Stromal cell of bone marrow (primary cell): Measurements from ENCODE around the gene MAGI1.
"Not testable (repeated sequence)": the region's sequence is repeated elsewhere in the genome, so short reads cannot be mapped to it uniquely, and the experiment has no call there.

Experiments used
- DNase-seq: peaks from one replicate; pipeline ENCODE4 v3.0.0-alpha.2; 2012; ENCODE audit warnings: low read depth

The MAGI1 gene

DNA sequence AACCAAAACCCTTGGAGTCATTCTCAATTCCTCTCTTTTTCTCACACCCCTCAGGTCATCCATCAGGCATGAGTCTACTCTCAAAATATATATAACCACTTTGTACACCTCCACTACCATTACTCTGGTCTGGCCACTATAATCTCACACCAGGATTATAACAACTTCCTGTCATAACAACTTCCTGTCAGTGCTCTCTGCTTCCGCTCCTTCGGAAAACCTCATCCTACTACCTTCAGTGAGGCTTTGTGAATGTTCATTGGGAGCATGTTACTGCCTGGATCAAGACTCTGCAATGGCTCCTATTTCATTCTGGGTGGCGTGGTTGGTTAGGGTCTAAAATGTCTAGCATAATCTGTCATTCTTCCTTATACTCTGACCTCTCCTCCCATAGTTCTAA, 447.4 kb downstream of the MAGI1 start:
- no peak for DNase-seq

DNA sequence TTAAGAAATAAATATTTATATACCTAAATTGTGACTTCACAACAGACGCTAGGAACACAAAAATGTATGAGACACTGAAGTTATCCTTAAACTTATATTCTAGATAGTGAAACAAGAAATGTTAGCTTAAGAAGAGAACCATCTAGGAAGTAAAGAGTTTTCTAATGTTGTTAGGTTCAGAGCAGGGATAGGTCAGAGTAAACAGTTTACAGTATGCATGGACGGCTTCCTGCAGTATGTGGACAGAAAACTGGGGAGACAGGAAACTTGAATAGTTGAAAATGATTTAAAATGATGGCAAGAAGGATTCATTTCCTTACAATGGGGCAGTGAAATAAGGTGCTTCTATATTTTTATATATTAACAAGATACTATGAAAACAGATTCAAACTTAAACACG, 449.8 kb downstream of the MAGI1 start:
- DNase-seq: no peak

DNA sequence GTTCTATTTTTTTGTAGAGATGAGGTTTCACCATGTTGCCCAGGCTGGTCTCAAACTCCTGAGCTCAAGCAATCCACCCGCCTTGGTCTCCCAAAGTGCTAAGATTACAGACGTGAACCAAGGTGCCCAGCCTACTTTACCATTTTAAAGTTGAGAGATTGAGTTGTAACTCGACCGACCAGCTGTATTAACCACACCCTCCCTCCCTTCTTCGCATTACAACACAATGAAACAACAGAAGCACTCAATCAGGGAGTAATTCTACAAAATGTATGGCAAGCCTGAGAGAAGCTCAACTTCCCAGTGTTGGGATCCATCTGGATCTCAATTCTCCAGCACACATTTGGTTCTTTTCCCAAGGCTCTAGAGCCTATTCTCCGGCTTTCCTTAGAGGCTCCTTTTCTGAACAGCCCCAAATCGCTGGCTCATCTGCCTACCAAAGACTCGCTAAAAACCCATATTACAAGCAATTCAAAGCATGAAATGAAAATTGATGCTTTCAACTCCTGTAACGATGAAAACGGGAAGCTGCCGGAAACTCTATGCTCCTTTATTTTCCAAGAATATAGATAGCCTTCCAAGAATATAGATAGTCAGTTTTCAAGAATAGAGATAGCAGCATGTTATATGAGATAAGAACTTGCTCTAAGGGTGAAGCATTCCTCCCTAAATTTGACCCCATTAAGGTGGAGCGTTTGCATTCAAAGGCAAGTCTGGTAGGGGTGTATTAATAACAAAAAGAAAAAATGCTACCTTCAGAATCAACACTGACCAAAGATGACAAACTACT, 450.9 kb downstream of the MAGI1 start:
- no peak for DNase-seq

DNA sequence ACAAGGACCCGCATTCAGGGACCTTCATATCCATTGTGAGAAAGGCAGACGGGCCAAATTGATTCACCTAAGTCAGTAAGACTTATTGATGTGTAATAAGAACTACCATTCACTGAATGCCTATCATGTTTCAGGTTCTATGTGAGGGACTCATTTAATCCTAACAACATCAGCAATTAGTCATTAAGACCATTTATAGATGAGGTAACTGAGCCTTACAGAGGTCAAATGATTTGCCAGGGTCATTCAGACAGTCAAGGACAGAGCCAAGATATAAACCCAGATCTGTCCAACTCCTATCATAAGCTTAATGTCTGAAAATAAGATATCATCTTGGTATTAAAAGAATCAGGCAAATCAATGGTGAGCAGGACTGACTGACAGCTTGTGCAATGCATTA, 453.8 kb downstream of the MAGI1 start:
- no peak for DNase-seq

DNA sequence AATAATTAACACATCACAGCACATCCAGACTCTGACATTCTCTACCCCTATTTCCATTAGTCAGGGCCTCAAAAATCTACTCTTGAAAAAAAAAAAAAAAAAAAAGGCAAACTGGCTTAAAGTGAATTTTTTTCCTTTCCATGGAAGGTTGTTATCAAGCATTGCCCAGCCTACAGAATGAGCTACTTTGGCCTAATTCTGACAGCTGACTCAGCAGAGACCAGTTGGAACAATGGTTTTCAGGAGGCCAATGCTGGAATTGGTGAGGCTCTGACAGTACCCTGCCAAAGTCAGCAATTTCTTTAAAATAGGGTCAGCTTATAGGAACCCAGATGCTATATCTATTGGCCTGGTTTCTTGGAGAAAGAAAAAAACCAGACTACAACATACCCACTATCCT, 454.7 kb downstream of the MAGI1 start:
- DNase-seq: no peak

DNA sequence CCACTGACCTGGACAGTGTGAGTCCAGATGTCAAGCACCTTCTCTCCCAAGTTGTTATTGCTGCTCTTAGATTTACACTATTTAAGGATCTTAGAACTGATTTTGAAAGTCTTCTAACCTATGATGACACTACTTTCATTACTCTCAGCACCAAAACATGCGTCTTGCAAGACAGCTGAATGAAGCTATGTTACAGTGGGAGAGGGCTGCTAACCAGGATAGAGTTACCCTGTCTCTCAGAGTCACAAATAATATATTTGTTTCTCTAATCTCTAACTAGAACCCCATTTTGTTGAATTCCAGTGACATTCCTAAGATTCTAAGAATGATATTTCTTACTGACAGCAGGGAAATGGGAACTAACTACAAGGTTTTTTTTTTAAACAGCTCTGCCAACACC, 455.5 kb downstream of the MAGI1 start:
- no peak for DNase-seq

DNA sequence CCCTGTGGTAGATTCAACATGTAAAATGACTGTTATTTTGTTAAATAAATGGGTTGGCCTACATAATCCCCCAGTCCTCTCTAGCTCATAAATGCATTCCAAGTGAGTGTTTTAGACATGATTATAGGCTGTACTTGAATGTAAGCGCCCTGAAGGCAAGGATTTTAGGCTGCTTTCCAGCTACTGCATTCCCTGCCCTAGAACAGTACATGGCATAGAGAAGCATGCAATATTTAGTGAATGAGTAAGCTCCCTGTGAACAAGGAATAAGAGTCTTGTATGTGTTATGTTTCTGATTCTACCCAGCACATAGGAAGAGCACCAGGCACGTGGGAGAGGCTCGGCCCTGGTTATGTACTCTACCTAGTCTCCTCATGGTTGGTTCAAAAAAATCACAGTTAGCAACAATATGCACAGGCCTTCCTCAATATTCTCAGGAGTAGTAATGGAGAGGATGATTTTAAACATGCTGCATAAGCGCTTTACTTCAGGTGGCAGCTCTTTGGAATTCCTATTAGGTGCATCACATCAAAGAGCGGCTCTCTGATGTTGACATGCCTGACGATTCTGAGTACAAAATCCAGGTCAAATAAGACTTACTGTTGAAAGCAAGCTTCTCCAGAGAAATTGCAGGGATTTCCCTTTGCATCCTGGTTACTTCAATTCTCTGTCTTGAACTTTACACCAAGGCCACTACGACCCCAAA, 456.6 kb downstream of the MAGI1 start:
- no peak for DNase-seq

DNA sequence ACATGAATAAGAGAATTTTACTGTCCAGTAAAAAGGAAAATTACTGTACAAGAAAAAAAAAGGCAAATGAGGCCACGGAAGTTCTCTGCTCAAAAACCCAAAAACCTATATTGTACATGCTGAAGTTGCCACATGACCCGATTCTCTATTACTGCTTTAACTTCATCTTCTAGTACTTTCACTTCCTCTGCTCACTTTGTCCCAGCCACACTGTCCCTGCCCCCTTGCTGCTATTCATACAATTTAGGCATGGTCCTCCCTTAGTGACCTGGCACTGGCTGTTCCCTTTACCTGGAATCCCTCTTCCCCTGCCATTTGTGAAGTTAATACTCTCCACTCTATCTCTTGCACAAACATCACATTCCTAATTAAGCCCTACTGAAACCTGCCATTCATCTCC, 457.4 kb downstream of the MAGI1 start:
- DNase-seq: no peak

DNA sequence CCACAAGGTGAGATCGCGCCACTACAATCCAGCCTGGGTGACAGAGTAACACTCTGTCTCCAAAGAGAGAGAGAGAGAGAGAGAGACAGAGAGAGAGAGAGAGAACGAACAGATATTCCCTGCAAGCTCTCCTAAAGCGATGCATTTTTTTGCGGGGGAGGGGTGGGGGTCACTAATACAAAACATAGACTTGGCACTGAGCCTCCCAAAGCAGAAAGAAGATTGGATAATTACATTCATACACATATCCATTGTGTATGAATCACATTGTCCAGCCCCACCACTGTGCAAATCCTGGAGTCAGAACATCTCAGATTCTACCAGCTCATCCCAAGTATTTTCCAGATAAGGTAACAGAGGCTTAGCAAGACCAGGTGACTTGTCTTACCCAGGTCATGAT, 459.9 kb downstream of the MAGI1 start:
- no peak for DNase-seq

DNA sequence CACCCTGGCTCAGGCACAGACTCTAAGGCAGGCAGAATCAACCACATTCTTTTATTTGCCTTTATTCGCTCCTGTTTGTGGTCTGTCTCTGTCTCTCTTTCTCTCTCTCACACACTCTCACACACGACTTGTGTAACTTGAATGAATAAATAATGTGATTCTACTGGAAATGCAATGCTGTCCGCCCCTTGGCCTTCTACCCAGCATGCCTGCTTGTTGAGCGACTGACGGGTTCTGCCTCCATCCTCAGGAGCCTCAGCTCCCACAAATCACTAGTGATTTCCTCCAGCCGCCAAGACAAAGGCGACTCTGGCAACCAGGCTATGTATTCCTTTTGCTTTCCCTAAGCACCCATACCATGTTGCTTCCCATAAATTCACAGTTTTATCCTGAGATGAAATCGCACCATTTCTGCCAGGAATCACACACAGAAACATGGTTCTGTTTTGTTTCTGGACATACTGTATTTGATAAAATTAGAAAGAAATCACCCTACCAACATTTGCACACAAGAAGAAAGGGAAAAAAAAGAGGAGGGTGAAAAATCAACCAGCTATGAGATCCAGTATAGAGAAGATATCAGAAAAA, 460.8 kb downstream of the MAGI1 start:
- no peak for DNase-seq

DNA sequence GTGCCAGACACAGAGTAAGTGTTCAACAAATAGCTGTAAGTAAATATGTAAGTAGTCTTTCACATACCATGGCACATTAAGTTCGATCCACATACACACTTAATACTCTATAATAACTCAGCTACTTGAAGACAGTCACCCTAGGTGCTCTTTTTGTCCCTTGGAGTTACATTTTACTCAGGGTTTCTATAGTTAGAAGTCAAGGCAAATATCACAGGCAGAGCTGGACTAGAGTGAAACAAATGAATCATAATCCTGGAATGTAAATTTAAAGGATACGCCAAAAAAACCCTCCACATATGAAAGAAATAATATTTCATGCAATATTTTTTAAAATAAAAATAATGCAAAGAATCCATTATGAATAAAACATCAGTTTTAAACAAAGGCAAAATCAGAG, 461.8 kb downstream of the MAGI1 start:
- DNase-seq: peak; percentile 9

DNA sequence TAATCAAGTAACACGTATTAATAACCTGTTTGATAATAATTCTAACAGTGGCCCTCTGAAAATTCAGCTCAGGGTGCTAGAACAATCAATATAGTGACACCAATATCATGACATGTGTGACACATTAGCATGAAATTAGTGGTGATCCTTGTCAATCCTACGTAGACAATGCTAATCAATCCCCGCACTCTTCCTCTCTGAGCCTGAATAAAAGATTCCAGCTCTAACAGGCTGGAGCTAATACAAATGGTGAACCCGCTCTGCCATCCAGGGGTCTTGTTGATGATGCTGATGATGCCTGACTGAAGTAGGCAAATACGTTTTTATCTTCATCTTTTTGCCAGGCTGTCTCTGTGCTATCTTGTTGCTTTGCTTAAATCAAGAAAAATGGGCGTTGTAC, 462.5 kb downstream of the MAGI1 start:
- DNase-seq: no peak

DNA sequence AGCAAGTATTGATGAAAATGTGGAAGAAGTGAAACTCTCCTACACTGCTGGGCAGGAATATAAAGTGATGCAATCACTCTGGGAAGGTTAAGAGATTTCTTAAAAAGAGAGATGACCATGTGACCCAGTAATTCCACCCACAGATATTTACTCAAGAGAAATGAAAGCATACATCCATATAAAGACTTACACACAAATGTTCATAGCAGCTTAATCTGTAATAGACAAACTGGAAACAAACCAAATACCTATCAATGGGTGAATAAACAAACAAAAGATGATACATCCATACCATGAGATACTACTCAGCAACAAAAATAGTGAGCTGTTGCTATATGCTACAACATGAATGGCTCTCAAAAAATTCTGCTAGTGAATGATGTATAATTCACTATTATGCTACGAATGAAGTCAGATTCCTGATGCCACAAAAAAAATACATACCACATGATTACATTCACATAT, 463.3 kb downstream of the MAGI1 start:
- DNase-seq: peak; percentile 49

DNA sequence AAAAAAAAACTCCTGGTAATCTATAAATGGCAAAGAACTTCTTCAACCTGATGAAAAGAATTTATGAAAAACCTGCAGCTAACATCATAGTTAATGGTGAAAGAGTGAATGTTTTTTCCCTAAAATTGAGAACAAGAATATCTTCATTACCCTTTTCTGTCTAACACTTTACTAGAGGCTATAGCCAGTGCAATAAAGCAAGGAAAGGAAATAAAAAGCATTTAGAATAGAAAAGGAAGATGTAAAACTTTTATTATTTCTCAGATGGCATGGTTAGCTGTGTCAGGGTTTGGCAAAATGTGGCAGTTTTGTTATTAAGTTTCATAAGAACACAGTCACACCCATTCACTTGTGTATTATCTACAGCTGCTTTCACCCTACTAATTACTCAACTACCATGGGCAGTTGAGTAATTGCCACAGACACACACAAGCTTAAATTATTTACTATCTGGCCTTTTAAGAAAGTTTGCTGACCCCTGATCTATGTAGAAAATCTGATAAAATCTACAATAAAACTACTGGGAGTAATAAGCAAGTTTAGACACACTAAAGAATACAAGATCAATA, 465.1 kb downstream of the MAGI1 start:
- no peak for DNase-seq

DNA sequence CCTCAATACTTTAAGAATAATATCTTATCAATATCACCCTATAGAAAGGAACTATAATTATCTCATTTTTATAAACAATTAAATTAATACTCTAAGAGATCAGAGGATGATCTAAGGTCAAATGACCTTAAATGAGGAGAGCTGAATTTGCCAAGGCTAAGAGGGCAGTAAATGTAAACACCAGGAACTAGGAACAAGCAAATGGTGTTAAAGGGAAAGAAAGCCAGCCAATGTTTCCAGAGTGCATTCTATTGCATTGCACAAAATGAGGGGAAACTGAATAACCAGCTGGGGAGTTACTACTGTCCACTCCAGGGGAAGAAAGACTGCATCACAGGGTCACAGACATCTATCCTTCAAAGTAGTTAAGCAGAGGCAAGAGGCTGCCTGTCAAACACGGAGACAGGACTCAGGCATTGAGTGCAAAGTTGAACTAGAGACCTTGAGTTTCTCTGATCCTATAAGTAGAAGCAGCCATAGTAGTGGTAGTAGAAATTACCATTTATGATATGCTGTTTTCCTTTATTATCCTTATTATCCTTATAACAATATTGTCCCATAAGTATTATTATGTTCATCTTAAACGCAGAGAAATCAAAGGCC, 466.4 kb downstream of the MAGI1 start:
- no peak for DNase-seq

DNA sequence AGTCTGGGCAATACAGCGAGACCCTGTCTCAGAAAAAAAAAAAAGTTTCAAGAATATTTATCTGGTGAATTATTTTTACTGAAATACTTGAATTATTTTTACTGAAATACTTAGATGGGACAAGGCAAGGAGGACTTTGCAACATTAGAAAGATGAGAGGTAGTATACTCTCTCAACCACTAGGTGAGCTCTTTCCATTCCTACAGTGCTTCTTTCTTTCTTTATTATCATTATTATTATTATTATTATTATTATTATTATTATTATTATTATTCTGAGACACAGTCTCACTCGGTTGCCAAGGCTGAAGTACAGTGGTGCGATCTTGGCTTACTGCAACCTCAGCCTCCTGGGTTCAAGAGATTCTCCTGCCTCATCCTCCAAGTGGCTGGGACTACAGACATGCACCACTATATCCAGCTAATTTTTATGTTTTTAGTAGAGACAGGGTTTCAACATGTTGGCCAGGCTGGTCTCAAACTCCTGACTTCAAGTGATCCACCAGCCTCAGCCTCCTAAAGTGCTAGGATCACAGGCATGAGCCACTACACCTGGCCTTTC, 468.8 kb downstream of the MAGI1 start:
- DNase-seq: no peak

DNA sequence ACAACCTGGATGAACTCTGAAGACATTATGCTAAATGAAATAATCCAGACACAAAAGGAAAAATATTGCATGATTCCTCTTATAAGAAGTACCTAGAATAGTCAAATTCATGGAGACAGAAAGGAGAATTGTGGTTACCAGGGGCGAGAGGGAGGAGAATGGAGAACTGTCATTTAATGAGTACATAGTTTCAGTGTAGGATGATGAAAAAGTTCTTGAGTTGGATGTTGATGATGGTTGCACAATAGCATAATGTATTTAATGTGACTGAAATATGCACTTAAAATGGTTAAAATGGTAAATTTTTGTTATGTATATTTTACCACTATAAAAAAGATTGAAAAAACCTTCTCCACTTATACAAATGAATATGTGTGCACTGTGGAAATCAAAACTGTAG, 469.6 kb downstream of the MAGI1 start:
- DNase-seq: no peak

DNA sequence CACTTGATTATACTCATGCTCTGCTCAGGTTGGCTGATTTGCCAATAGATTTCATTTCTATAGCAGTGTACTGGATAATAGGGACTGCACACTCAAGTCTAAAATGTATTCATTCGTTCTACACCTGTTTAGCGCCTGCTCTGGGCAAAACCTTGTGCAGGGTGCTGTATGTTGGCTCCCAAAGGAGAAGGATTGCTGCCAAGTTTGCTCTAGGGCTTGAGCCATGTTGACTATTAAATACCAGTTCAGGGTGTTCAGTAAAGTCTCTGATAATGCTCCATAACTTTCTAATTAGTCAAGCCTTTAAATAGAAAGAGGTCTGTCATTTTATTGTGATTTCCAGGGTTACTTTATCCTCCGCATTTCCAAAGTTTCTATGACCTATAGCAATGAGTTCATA, 470.2 kb downstream of the MAGI1 start:
- DNase-seq: no peak

DNA sequence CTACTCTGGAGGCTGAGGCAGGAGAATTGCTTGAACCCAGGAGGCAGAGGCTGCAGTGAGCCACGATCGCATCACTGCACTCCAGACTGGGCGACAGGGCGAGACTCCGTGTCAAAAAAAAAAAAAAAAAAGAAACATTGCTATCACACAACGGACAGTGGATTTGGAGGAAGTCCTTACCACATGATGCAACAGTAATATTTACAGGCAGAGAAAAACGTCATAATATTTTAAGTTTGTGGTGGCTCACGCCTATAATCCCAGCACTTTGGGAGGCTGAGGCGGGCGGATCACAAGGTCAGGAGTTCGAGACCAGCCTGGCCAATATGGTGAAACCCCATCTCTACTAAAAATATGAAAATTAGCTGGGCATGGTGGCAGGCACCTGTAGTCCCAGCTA, 473.0 kb downstream of the MAGI1 start:
- not testable (repeated sequence) for DNase-seq

DNA sequence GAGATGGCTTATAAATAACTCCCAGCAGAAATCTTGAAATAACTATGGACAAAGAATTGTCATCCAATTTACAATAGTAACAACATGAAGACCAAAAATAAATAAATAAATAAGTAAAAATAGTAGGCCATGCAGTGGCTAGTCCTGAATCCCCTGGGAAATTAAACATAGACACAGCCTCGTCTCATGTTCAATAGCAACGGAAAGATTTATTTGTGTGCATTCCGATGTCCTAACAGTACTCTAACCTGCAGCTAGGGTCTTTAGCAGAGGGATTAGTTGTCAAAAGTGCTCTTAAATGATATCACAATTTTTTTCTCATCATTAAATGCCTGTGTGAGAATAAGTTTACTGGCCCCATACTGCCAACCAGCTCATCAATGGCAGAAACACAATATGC, 474.2 kb downstream of the MAGI1 start:
- no peak for DNase-seq

DNA sequence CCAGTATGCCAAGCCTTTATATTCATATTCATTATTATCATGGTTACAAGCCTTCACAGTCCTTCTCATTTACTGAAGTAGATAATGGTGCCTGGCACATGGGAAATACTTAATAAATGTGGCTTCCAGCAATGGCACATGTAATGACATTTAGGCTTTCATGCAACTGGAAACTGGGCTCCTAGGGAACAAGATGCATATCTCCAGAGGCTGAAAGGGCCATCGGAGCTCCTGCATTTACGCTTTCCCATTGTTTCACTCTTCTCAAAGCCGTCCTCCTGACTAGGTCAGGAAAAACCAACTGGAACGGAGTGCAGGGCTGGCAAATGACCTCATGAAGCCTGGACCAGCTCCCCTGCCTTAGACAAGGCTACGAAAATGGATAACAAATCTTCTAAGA, 474.9 kb downstream of the MAGI1 start:
- no peak for DNase-seq

DNA sequence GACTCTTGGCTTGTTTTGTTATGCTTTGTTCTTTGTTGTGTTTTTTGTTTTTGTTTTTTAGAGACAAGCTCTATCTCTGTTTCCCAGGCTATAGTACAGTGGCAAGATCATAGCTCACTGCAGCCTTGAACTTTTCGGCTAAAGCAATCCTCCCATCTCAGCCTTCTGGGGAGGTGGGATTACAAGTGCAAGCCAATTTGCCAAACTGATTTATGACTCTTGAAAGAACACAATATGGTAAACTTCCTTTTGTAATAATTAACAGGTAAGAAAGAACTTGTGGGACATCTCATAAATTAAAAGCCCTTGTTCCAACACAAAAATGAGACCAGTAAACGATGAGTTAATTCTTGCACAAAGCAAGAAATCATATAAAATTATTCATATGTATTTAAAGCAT, 476.3 kb downstream of the MAGI1 start:
- DNase-seq: no peak
